Fibroblast of skin of scalp (primary cell): ENCODE measurements around the gene PRKCD.
A peak's percentile ranks its signal among the peaks of the same experiment; 100 is the strongest.

Experiments used
- DNase-seq: peaks from one replicate; pipeline ENCODE4 v3.0.0-alpha.2; 2013

Gene PRKCD

GRCh38 chr3:53217175-53217574, 56.2 kb downstream of the PRKCD start:
- DNase-seq, result no peak

- DNase-seq, result no peak
Observed at GRCh38 chr3:53218131-53218530, 57.1 kb downstream of the PRKCD start.

- DNase-seq, result peak; percentile 83
Observed at GRCh38 chr3:53219895-53220483, 59.0 kb downstream of the PRKCD start.

- no peak for DNase-seq
Observed at GRCh38 chr3:53221345-53221744, 60.3 kb downstream of the PRKCD start.

GRCh38 chr3:53221827-53222182, 60.8 kb downstream of the PRKCD start:
- no peak for DNase-seq

- no peak for DNase-seq
Observed at GRCh38 chr3:53222183-53222901, 61.3 kb downstream of the PRKCD start.

GRCh38 chr3:53223025-53223424, 62.0 kb downstream of the PRKCD start:
- DNase-seq, result no peak

GRCh38 chr3:53223541-53223966, 62.5 kb downstream of the PRKCD start:
- no peak for DNase-seq

GRCh38 chr3:53224026-53224425, 63.0 kb downstream of the PRKCD start:
- DNase-seq, result no peak

- DNase-seq, result no peak
Observed at GRCh38 chr3:53224536-53224935, 63.5 kb downstream of the PRKCD start.

GRCh38 chr3:53225181-53225580, 64.2 kb downstream of the PRKCD start:
- DNase-seq, result no peak

- no peak for DNase-seq
Observed at GRCh38 chr3:53225651-53226050, 64.6 kb downstream of the PRKCD start.

- no peak for DNase-seq
Observed at GRCh38 chr3:53226142-53226840, 65.3 kb downstream of the PRKCD start.

GRCh38 chr3:53226841-53227407, 65.9 kb downstream of the PRKCD start:
- no peak for DNase-seq

GRCh38 chr3:53227993-53228885, 67.2 kb downstream of the PRKCD start:
- DNase-seq, result no peak

- no peak for DNase-seq
Observed at GRCh38 chr3:53229171-53229570, 68.2 kb downstream of the PRKCD start.

GRCh38 chr3:53229606-53230005, 68.6 kb downstream of the PRKCD start:
- no peak for DNase-seq

GRCh38 chr3:53230041-53230621, 69.1 kb downstream of the PRKCD start:
- no peak for DNase-seq

GRCh38 chr3:53230789-53231188, 69.8 kb downstream of the PRKCD start:
- DNase-seq, result no peak

- no peak for DNase-seq
Observed at GRCh38 chr3:53231532-53232511, 70.8 kb downstream of the PRKCD start.
